ENCODE results near the gene NFATC2. TPM values are rescaled to one million over a fixed set of nuclear protein-coding genes. Genes with fewer than 3 reads are reported as not detected.

Gene NFATC2
- total and polyA plus RNA-seq, 12 donors, result 0.43 to 5.7 (median 3.3) TPM

- TF ChIP-seq CTCF (IDR thresholded peaks at IDR 0.05), result no peak
- no peaks in the 10 kb centered on the region for H3K27me3 ChIP-seq
- H3K9me3 ChIP-seq, result no peaks in the 10 kb centered on the region
- no peak overlapping the region for H3K4me3 ChIP-seq
- peak overlapping the region in 1 of 10 donors; percentile 68 for H3K27ac ChIP-seq
- ATAC-seq (no peak), DNase-seq (no peak)
- H3K36me3 ChIP-seq, result no peaks in the 10 kb centered on the region
- WGBS, 2 donors, result 90 to 91% methylated on average over 22 of the region's 22 CpGs
- H3K4me1 ChIP-seq, result peaks cover 0 to 21% (median 16%) of the 10 kb centered on the region in 9 donors
- intact Hi-C loops (cut with DNase I), result no loop called here
These were observed 117.0 kb downstream of the NFATC2 start for GRCh38 chr20:51425347-51426106.

GRCh38 chr20:51424270-51425117, 118.0 kb downstream of the NFATC2 start:
- Histone ChIP-seq H3K27ac (peak overlapping the region in 1 of 10 donors; percentile 68), H3K4me1 (peaks cover 0 to 21% (median 18%) of the 10 kb centered on the region in 9 donors), H3K4me3 (no peak overlapping the region), H3K36me3 (no peaks in the 10 kb centered on the region), H3K9me3 (no peaks in the 10 kb centered on the region), H3K27me3 (no peaks in the 10 kb centered on the region)
- intact Hi-C loops (cut with DNase I), result no loop called here
- TF ChIP-seq CTCF (IDR thresholded peaks at IDR 0.05), result no peak
- no peak for ATAC-seq
- WGBS, 2 donors, result 89 to 92% methylated on average over 15 of the region's 15 CpGs
- no peak for DNase-seq

- H3K9me3 ChIP-seq, result no peaks in the 10 kb centered on the region
- TF ChIP-seq CTCF (IDR thresholded peaks at IDR 0.05), result no peak
- no peaks in the 10 kb centered on the region for H3K27me3 ChIP-seq
- peaks cover 0 to 19% (median 13%) of the 10 kb centered on the region in 9 donors for H3K4me1 ChIP-seq
- no peak overlapping the region for H3K4me3 ChIP-seq
- no peak for DNase-seq
- peak overlapping the region in 1 of 10 donors; percentile 68 for H3K27ac ChIP-seq
- no peaks in the 10 kb centered on the region for H3K36me3 ChIP-seq
- WGBS, 2 donors, result 86 to 89% methylated on average over 7 of the region's 7 CpGs
- ATAC-seq, result no peak
- intact Hi-C loops (cut with DNase I), result no loop called here
These were observed 118.7 kb downstream of the NFATC2 start for GRCh38 chr20:51423810-51424209.

- no peak for TF ChIP-seq CTCF (IDR thresholded peaks at IDR 0.05)
- no peak for ATAC-seq
- Histone ChIP-seq H3K4me3 (no peak overlapping the region), H3K27ac (no peak overlapping the region), H3K9me3 (no peaks in the 10 kb centered on the region), H3K36me3 (no peaks in the 10 kb centered on the region), H3K27me3 (no peaks in the 10 kb centered on the region), H3K4me1 (peaks cover 0 to 15% (median 8%) of the 10 kb centered on the region in 9 donors)
- intact Hi-C loops (cut with DNase I), result no loop called here
- WGBS, 2 donors, result 96 to 97% methylated on average over 1 of the region's 1 CpG
- no peak for DNase-seq
These were observed 119.2 kb downstream of the NFATC2 start for GRCh38 chr20:51423290-51423667.

Data from heart right ventricle (tissue), 16 donors.